SHP77 treated with DMSO at 0.1 percent for 48 hours (cell line): ENCODE results near the gene USP2.
"Not testable (repeated sequence)": the region's sequence is repeated elsewhere in the genome, so short reads cannot be mapped to it uniquely, and the experiment has no call there.

Experiments used
- DNase-seq: peaks from one replicate; lab custom pipeline; 2025; lab: John Stamatoyannopoulos, UW

USP2 gene

GRCh38 chr11:119414321-119414720 is 32.8 kb upstream of the USP2 start:
- DNase-seq: no peak

DNA sequence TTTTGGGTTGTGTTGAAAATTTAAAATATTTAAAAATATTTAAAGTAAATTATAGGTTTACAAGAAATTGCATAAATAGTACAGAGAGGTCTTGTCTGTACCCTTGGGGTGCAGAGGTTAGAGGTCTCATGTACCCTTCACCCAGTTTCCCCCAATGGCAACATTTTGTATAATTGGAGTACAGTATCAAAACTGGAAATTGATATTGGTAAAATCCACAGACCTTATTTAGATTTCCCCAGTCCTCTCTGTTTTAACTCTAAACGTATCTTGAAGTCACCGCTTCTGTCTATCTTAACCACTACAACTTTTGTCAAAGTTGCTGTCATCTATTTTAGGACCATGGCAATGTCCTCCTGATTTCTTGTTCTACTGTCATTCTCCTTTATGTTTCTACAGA is 30.6 kb upstream of the USP2 start:
- no peak for DNase-seq

GRCh38 chr11:119410501-119410900 is 29.0 kb upstream of the USP2 start:
- no peak for DNase-seq

GRCh38 chr11:119409731-119410130 is 28.2 kb upstream of the USP2 start:
- no peak for DNase-seq

- no peak for DNase-seq
These were observed 24.5 kb upstream of the USP2 start for GRCh38 chr11:119406005-119406404.

DNA sequence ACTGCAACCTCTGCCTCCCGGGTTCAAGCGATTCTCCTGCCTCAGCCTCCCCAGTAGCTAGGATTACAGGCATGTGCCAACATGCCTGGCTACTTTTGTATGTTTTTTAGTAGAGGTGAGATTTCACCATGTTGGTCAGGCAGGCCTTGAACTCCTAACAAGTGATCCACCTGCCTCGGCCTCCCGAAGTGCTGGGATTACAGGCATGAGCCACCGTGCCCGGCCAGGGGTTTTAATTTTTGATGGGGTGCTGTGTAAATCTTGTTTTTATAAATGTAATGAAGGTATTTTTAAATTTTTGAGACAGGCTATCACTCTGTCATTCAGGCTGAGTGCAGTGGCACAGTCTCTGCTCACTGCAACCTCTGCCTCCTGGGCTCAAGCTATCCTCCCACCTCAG is 24.0 kb upstream of the USP2 start:
- DNase-seq: not testable (repeated sequence)

GRCh38 chr11:119404872-119405271 is 23.4 kb upstream of the USP2 start:
- DNase-seq: no peak

- no peak for DNase-seq
These were observed 21.5 kb upstream of the USP2 start for GRCh38 chr11:119403021-119403420.

GRCh38 chr11:119402470-119402869 is 21.0 kb upstream of the USP2 start:
- DNase-seq: no peak

GRCh38 chr11:119400860-119401259 is 19.4 kb upstream of the USP2 start:
- no peak for DNase-seq

- DNase-seq: no peak
These were observed 16.2 kb upstream of the USP2 start for GRCh38 chr11:119397740-119398139.

- DNase-seq: no peak
These were observed 15.3 kb upstream of the USP2 start for GRCh38 chr11:119396835-119397234.

GRCh38 chr11:119391275-119391674 is 9.8 kb upstream of the USP2 start:
- DNase-seq: no peak

DNA sequence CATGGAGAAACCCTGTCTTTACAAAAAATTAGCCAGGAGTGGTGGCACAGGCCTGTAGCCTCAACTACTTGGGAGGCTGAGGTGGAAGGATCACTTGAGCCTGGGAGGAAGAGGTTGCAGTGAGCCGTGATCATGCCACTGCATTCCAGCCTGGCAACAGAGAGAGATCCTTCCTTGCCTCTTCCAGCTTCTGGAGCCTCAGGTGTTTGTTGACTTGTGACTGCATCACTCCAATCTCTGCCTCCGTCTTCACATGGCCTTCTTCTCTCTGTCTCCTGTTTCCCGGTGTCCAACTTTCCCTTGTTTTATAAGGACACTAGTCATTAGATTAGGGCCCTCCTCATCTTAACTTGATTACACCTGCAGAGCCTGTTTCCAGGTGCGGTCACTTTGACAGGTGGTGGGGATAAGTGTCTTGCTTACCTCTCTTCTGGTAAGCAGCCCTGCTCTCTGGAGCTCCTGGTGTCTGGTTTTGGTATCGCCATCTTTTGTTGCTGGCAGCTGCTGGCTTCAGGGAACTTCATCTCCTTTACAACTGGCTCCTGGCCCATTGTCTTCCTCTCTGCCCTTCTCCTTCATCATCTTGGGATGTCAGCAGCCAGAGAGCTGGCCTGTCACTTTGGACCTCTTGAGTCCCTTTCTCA is 8.2 kb upstream of the USP2 start:
- no peak for DNase-seq

GRCh38 chr11:119388103-119388502 is 6.6 kb upstream of the USP2 start:
- no peak for DNase-seq

GRCh38 chr11:119384332-119384731 is 2.8 kb upstream of the USP2 start:
- no peak for DNase-seq

GRCh38 chr11:119382513-119382912 is 1.0 kb upstream of the USP2 start:
- not testable (repeated sequence) for DNase-seq

DNA sequence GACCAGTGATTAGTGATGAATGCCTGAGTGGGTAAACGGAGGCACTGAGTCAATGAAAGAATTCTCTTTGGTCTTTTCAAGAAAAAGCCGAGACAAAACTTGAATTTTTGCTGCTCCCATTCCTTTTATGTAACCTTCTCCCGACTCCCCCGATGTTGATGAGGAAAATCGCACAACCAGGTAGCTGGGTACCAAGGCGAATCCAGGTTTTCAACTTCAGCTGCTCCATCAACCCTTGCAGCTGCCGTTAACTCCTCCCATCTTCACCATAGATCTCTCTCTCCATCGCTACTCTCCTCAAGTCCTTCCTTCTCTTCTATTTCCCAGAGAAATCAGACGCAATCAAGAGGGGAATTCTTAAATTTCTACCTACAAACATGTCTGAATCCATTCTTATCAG is 611 bp upstream of the USP2 start:
- no peak for DNase-seq

DNA sequence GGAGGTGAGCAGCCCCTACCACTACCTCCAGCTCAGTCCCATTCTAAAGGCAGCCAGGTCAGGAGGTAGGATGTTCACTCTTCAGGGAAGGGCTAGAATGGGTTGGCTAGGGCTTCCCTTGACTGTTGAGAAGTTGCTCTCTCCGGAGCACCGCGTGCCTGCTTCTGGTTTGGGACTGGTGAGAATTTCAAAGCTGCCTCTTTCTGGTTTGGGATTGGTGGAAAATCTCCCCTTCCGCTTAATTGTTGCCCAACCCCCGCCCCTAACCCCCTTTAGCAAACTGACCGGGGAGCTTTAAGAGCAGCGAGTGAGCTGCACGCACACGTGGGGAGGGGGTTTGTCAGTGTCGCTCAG is 686 bp downstream of the USP2 start:
- no peak for DNase-seq

- no peak for DNase-seq
These were observed 1.2 kb downstream of the USP2 start for GRCh38 chr11:119380160-119380826.

DNA sequence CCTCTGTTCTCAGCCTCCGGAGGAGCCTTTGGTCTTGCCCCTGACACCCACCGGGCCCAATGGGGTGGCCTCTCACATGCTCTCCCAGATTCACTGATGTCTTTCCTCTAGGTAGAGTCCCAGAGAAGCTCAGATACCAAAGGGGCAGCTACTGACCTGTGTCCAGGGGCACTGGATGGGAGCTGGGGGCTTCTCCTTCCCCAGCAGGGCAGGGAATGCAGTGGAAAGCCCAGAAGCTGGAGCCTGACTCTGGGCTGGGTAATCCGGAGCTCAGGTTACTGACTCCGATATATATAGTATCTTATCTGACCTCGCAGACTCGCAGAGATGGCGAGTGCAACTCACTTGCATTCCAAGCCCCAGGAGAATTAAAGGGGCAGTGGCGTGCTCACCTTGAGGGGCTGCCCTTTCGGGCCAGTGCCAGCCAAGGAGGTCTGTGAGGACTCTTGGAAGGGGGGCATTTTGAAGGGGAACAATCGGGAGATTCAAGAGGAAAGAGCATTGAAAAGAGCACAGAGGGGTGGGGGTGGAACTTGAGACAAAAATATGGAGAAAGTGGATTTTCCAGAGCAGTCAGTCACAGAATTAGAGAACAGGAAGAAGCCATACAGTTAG is 2.5 kb downstream of the USP2 start:
- no peak for DNase-seq

DNA sequence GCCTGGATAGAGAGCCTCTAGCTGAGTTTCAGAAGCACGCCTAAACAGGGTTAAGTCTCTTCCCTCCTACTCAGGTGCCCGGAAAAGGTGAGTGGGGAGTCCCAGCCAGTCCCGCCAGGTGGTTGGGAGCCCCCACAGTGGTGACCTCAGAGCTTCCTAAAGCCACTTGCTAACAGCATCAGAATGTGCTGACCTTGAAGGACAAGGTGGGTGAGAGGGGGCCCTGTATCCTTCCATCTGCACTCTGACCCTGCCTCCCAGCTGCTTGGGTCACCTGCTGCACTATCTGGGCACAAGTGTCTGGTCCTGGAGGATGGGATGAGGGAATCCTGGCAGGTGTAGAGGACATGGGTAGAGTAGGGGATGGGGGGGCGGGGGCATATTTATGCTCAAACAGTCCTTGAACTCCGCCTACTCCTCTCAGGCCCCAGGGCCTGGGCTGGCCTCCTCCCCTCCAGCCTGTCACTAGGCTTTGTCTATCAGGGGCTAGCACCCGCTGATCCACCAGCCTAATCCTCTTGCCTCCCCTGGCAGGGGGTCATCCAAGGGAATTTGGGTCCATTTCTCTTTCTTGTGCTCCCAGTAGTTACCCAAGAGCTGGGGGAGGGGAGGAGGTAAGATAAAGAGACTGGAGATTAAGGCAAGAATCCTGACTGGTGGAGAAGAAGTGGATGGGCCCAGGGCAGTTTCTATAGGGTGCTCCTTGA is 3.4 kb downstream of the USP2 start:
- no peak for DNase-seq
